Heart right ventricle (tissue), 16 donors: ENCODE results near the gene ANO2. TPM values are rescaled to one million over a fixed set of nuclear protein-coding genes. Genes with fewer than 3 reads are reported as not detected.

Experiments
- ATAC-seq, 8 donors: fragments of 200-7000 bp; cut with Tn5 transposase; one replicate each; pipeline ENCODE4 v1.9.1; 2020; ENCODE audit warnings: mild to moderate bottlenecking in 8 of 8, moderate library complexity in 8 of 8, moderate number of reproducible peaks in 1 of 8
- DNase-seq, 2 donors: peaks; one replicate each; pipeline ENCODE4 v3.0.0-alpha.2; 2020
- H3K27ac ChIP-seq, 10 donors: fragments of 200-600 bp; sonication (generic) in 2 of 10; one replicate each; pipeline versions ENCODE4 v1.5.0 to v1.8.0; 2020 to 2022; ENCODE audit warnings: mild to moderate bottlenecking in 3 of 10
- H3K27me3 ChIP-seq, 7 donors: fragments of 200-600 bp; one replicate each; pipeline ENCODE4 v1.8.0; 2021 to 2022; ENCODE audit warnings: mild to moderate bottlenecking in 2 of 7
- H3K36me3 ChIP-seq, 9 donors: fragments of 200-600 bp; sonication (generic) in 1 of 9; one replicate each; pipeline versions ENCODE4 v1.5.0 to v1.8.0; 2020 to 2022; ENCODE audit warnings: mild to moderate bottlenecking in 2 of 9
- H3K4me1 ChIP-seq, 9 donors: fragments of 200-600 bp; sonication (generic) in 1 of 9; one replicate each; pipeline versions ENCODE4 v1.5.0 to v1.8.0; 2020 to 2022; ENCODE audit warnings: mild to moderate bottlenecking in 4 of 9
- H3K4me3 ChIP-seq, 10 donors: fragments of 200-600 bp; sonication (generic) in 2 of 10; one replicate each; pipeline versions ENCODE4 v1.5.0 to v1.8.0; 2020 to 2022; ENCODE audit warnings: mild to moderate bottlenecking in 7 of 10, moderate library complexity in 2 of 10
- H3K9me3 ChIP-seq, 11 donors: fragments of 200-600 bp in 10 of 11; sonication (generic) in 2 of 11; one replicate each; pipeline versions ENCODE4 v1.5.0 to v1.8.0; 2013 to 2022; ENCODE audit warnings: mild to moderate bottlenecking in 2 of 11, control low read depth in 1 of 11, moderate library complexity in 1 of 11
- CTCF ChIP-seq, 9 donors: fragments of 200-600 bp; sonication (generic) in 2 of 9; IDR thresholded peaks; one replicate each; pipeline versions ENCODE4 v1.5.0 to v1.8.0; 2021 to 2022; ENCODE audit warnings: antibody characterized with exemption in 9 of 9, mild to moderate bottlenecking in 5 of 9, moderate library complexity in 1 of 9
- WGBS, 2 donors: extraction: QIAGEN DNeasy Blood & Tissue Kit; methylation state at CpG; one replicate each; pipeline ENCODE4 v1.1.7; 2013; ENCODE audit warnings: inconsistent platforms in 1 of 2; 5-methylcytosine and 5-hydroxymethylcytosine counted together
- intact Hi-C, 10 donors: fragments of 100-400 bp; cut with DNase I; formaldehyde crosslinking; loops; one replicate each; pipeline versions ENCODE4 v1.11.1 to v1.14.2; 2022
- polyA plus RNA-seq, 2 donors: library from polyadenylated mRNA; stranded (reverse); fragments of 200-250 nt; gene quantifications; one replicate each; pipeline ENCODE4 v1.2.3, GENCODE V29; 2013
- total RNA-seq, 10 donors: library from RNA; stranded (reverse); fragmentation: NEBNext Ultra II Directional in 3 of 10; extraction: Animal tissue kit (Norgen Biotek cat#: 25700) in 3 of 10; gene quantifications; one replicate each; pipeline versions ENCODE4 v1.2.1 to v1.2.4, GENCODE V29; 2021 to 2023
- donor health status: Arrhythmogenic right ventricular cardiomyopathy.
- donor health status: ischemic (EF 13 %, LVEDD 7.1; RV severe dilation, severe dysfunction).
- donor health status: healthy with polysubstance abuse.
- donor health status: DM: no; HTN: yes; CAD: no.
- donor health status: DM: no; HTN: no; CAD: no.
- donor health status: ischemic (EF 25% LVEDD 6.9; RV normal size, moderate dysfunction).
- donor health status: ischemic (EF 25% LVEDD 5.7; RV mildly dilated, moderate dysfunction).
- donor health status: healthy.
- donor health status: DM: yes; HTN: yes; CAD: no.
- donor health status: Ischemic cardiomyopathy.
- donor health status: ischemic (EF 35%, LVEDD 5.7; RV mildly dilated, moderate dysfunction).
- donor health status: nonischemic (EF 11% LVEDD 7.7; RV severe dilation, severe dysfunction).
- donor health status: DM: yes; HTN: yes; CAD: no.
- donor health status: PGD.
- donor health status: ischemic (EF 29% LVEDD 5.4; RV normal size, mild dysfunction).
- donor health status: nonischemic (EF 23%, LVEDD 6.1; RV moderate dilation, normal function).

The ANO2 gene
- total and polyA plus RNA-seq, 12 donors = 4.0 to 15.2 (median 12.0) TPM

- DNase-seq = no peak
- no peak overlapping the region for H3K27ac ChIP-seq
- no peak overlapping the region for H3K4me3 ChIP-seq
- WGBS, 2 donors = 87 to 91% methylated on average over 7 of the region's 7 CpGs
- ATAC-seq = no peak
- peaks cover 0 to 4% (median 0%) of the 10 kb centered on the region in 11 donors for H3K9me3 ChIP-seq
- H3K27me3 ChIP-seq = peaks cover 0 to 30% (median 6%) of the 10 kb centered on the region in 7 donors
- peaks cover 0 to 62% (median 0%) of the 10 kb centered on the region in 9 donors for H3K36me3 ChIP-seq
- intact Hi-C loops = no loop called here
- no peak for TF ChIP-seq CTCF (IDR thresholded peaks at IDR 0.05)
- no peaks in the 10 kb centered on the region for H3K4me1 ChIP-seq
Measured at GRCh38 chr12:5908251-5908650, 36.8 kb downstream of the ANO2 start.

GRCh38 chr12:5907807-5908206, 37.3 kb downstream of the ANO2 start:
- H3K4me1 ChIP-seq = no peaks in the 10 kb centered on the region

GRCh38 chr12:5905757-5906156, 39.3 kb downstream of the ANO2 start:
- DNase-seq (no peak), ATAC-seq (no peak)
- intact Hi-C loops = no loop called here
- 82 to 86% methylated on average over 4 of the region's 4 CpGs for WGBS, 2 donors
- H3K9me3 ChIP-seq = peaks cover 0 to 4% (median 0%) of the 10 kb centered on the region in 11 donors
- peaks cover 0 to 40% (median 0%) of the 10 kb centered on the region in 9 donors for H3K36me3 ChIP-seq
- peaks cover 0 to 18% (median 6%) of the 10 kb centered on the region in 7 donors for H3K27me3 ChIP-seq
- no peak overlapping the region for H3K4me3 ChIP-seq
- TF ChIP-seq CTCF (IDR thresholded peaks at IDR 0.05) = no peak
- no peak overlapping the region for H3K27ac ChIP-seq
- H3K4me1 ChIP-seq = no peaks in the 10 kb centered on the region

More at GRCh38 chr12:5907807-5908206, 37.3 kb downstream of the ANO2 start:
- intact Hi-C loops = no loop called here
- WGBS, 2 donors = 69 to 75% methylated on average over 10 of the region's 10 CpGs
- no peak for DNase-seq
- no peak overlapping the region for H3K4me3 ChIP-seq
- H3K36me3 ChIP-seq = peaks cover 0 to 58% (median 0%) of the 10 kb centered on the region in 9 donors
- H3K27me3 ChIP-seq = peaks cover 0 to 25% (median 6%) of the 10 kb centered on the region in 7 donors
- H3K27ac ChIP-seq = no peak overlapping the region
- peak in 1 of 8 donors; percentile 7 for ATAC-seq
- H3K9me3 ChIP-seq = peaks cover 0 to 4% (median 0%) of the 10 kb centered on the region in 11 donors
- TF ChIP-seq CTCF (IDR thresholded peaks at IDR 0.05) = no peak

- DNase-seq (no peak), ATAC-seq (peak in 1 of 8 donors; percentile 42)
- TF ChIP-seq CTCF (IDR thresholded peaks at IDR 0.05) = no peak
- 64 to 70% methylated on average over 6 of the region's 6 CpGs for WGBS, 2 donors
- H3K4me1 ChIP-seq = no peaks in the 10 kb centered on the region
- intact Hi-C loops = no loop called here
- peaks cover 0 to 4% (median 0%) of the 10 kb centered on the region in 11 donors for H3K9me3 ChIP-seq
- peaks cover 0 to 15% (median 5%) of the 10 kb centered on the region in 7 donors for H3K27me3 ChIP-seq
- no peak overlapping the region for H3K4me3 ChIP-seq
- peaks cover 0 to 42% (median 0%) of the 10 kb centered on the region in 9 donors for H3K36me3 ChIP-seq
- H3K27ac ChIP-seq = no peak overlapping the region
Measured at GRCh38 chr12:5904969-5905368, 40.1 kb downstream of the ANO2 start.
